Right forelimb (tissue), 1 donor: ENCODE results near the gene IGF2R.
"Not testable (repeated sequence)": the region's sequence is repeated elsewhere in the genome, so short reads cannot be mapped to it uniquely, and the experiment has no call there.

Experiments
- DNase-seq: peaks from one replicate; pipeline ENCODE4 v3.0.0-alpha.2; 2018

IGF2R gene, protein sequence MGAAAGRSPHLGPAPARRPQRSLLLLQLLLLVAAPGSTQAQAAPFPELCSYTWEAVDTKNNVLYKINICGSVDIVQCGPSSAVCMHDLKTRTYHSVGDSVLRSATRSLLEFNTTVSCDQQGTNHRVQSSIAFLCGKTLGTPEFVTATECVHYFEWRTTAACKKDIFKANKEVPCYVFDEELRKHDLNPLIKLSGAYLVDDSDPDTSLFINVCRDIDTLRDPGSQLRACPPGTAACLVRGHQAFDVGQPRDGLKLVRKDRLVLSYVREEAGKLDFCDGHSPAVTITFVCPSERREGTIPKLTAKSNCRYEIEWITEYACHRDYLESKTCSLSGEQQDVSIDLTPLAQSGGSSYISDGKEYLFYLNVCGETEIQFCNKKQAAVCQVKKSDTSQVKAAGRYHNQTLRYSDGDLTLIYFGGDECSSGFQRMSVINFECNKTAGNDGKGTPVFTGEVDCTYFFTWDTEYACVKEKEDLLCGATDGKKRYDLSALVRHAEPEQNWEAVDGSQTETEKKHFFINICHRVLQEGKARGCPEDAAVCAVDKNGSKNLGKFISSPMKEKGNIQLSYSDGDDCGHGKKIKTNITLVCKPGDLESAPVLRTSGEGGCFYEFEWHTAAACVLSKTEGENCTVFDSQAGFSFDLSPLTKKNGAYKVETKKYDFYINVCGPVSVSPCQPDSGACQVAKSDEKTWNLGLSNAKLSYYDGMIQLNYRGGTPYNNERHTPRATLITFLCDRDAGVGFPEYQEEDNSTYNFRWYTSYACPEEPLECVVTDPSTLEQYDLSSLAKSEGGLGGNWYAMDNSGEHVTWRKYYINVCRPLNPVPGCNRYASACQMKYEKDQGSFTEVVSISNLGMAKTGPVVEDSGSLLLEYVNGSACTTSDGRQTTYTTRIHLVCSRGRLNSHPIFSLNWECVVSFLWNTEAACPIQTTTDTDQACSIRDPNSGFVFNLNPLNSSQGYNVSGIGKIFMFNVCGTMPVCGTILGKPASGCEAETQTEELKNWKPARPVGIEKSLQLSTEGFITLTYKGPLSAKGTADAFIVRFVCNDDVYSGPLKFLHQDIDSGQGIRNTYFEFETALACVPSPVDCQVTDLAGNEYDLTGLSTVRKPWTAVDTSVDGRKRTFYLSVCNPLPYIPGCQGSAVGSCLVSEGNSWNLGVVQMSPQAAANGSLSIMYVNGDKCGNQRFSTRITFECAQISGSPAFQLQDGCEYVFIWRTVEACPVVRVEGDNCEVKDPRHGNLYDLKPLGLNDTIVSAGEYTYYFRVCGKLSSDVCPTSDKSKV (N-terminal part only)

DNA sequence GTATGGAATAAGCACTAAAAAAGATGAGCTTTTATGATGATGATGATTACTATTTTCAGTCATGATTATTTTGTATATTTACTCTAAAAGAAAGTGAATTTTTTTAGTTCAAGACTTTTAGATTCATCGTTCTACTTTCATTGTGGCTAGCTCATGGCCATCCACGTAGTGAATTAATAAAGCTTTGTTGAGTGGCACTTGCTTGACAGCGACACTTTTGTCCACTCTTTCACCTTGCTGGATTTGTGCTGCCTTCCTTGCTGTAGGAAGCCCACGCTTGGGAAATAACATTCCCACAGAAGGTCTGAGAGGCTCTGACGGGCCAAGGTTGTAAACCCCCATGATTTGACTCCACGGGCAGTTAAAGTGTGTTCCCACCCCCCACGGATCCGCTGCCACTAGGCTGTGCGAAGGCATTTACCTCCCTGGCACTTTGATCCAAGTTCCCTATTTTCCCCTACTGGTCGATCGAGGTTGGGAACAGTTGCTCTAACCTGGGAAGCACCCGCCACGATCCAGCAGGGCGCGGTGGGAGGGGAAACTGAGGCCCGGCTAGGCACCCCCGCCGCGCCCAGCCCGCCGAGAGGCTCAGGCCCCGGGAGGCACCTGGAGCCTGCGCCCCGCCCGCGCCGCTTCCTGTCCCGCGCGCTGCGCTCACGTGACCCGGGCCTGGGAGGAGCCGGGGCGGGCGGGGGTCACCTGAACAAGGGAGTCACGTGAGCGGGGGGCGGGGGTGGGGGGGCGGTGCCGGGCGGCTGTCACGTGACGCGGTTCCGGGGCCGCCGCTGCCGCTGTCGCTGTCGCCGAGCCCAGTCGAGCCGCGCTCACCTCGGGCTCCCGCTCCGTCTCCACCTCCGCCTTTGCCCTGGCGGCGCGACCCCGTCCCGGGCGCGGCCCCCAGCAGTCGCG is at the start of gene IGF2R:
Gene IGF2R (plus strand): TSS at position 788 of the 909 bp plus-strand sequence. CDS start 165 bp downstream, outside the sequence.
- peak; percentile 94 for DNase-seq

DNA sequence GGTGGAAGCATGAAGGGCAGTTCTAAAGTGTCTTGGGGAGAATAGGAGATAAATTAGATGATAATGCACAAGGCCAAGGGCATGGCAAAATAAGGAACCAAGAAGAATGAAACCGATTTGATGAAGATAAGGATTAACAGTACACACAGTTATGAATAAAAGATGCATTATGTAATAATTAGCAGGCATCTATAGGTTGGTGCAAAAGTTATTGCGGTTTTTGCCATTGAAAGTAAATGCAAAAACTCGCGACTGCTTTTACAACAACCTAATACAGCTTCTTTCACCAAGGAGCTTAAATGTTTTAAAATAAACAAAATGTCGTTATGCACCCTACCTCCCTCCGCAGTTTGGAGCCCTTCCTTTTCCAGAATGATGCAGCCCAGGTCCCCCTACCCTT is 49.1 kb upstream of the IGF2R start:
- DNase-seq, result no peak

DNA sequence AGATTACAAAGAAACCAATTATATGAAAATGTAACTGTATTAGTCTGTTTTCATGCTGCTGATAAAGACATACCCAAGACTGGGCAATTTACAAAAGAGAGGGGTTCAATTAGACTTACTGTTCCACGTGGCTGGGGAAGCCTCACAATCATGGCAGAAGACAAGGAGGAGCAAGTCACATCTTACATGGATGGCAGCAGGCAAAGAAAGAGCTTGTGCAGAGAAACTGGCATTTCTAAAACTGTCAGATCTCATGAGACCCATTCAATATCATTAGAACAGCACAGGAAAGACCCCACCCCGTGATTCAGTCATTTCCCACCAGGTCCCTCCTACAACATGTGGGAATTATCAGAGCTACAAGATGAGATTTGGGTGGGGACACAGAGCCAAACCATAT is 44.7 kb upstream of the IGF2R start:
- not testable (repeated sequence) for DNase-seq

DNA sequence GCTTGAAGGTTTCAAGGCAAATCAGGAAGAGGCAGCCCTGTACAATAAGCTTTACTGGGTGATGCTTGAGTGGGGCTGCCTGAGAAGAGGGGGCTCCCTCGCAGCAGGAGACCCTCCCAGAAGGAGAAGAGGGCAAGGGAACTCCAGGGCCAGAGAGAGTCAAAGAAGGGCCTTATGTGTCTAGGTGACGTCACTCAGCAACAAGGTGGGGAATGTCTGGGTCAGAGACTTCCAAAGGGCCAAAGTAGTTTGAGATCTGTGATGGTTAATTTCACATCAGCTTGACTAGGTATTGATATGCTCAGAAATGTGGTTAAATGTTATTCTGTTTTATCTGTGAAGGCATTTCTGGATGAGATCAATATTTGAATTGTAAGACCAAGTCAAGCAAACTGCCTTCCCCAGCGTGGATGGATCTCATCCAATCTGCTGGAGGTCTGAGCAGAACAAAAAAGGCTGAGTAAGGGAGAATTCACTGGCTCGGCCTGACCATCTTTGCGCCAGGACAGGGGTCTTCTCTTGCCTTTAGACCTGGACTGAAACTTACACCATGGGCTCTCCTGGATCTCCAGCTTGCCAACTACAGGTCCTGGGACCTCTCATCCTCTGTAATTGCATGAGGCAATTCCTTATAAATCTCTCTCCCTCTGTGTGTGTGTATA is 42.2 kb upstream of the IGF2R start:
- DNase-seq, result no peak

DNA sequence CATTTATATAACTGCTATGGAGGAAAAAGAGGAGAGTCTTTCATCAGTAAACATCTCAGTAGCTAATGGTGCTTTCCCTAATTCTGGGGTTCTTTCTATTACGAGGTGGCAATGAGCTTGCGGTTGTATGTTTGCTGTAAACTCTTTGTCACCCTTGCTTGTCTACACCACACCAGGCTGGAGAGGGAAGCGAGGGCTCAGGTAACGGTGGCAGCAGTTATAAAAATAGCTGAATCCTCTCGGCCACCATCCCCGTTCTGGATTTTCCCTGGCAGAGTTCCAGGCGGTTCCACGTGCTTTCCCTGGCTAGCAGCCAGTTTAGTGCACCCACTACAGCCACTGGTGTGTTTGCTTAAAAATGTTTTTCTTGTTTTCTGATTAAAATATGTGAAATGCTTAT is 39.1 kb upstream of the IGF2R start:
- no peak for DNase-seq

DNA sequence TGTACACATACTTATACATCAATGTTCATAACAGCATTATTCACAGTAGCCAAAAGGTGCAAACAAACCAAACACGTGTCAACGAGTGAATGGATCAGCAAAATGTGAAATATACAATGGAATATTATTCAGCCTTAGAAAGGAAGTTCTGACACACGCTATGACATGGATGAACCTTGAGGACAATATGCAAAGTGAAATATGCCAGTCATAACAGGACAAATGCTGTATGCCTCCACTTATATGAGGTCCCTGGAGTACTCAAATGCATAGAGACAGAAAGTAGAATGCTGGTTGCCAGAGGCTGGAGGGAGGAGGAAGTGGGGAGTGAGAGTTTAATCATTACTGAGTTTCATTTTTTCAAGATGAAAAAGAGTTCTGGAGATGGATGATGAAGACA is 37.8 kb upstream of the IGF2R start:
- DNase-seq, result no peak

DNA sequence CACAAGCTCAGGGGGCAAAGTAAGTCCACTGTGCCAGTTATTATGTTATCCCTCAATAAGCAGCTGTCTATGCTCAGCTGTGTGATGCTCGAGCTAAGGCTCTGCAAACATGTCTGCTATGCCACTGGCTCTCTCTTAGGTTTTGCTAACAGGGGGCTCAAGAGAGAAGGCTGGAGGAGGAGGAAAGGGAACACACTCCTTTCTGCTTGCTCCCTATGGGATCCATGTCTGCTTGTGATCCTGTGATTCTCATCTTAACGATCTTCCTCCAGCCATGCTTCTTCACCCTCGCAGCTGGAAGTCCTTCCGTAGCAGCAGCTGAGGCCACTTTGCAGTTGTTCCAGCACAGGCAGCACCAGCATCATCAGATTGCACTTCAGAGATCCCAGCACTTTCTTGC is 37.0 kb upstream of the IGF2R start:
- no peak for DNase-seq

DNA sequence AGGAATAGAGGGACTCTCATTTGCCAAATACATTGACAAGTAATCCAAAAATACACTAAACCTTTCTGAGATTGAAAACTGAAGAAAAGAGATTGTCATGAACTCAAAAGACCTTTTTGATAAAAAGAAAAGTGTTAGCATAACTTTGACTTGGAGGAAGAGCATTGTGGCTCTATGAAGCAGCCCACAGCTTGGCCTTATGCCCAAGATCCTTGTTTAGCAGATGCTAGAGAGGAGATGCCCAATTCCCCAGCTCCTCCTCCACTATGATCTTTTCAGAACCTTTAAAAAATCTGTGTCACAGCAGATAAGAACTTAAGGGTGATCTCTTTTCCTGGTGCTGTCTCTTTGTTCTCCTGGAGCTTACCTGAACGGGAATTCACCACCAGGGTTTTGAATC is 35.8 kb upstream of the IGF2R start:
- DNase-seq, result no peak

DNA sequence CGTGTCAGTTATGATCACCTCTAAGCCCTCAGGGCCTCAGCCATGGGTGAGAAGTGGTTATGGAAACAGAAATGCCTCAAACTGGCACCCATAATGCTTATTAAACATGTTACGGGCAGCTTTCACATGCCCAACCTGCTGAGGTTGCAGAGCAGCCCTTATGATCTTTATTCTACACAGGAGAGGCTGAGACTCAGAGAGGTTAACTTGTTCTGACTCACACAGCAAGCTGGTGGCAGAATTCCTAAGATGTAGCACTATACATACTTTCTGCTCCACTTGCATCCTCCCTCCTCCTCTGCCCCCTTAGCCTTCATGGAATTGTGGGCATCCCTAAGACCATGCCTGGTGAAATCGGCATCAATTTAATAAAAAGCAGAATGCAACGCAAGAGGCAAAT is 34.7 kb upstream of the IGF2R start:
- DNase-seq, result no peak

DNA sequence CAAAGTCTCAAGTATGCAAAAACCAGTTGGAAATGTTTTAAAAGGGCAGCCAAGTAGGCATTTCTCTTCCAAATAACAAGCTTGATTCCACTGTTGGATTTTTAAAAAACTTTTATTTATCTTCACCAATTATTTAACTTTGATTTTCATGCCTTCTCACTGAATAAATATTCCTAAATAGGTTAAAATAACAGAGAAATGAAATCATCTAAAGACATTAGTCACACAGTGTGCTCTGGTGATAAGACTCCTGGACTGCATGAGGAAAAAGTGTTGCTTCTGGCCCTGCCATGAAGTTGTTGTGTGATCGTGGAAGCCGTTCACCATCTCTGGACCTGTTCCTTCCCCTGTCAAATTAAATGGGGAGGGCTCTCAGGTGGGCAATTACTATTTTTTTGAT is 33.8 kb upstream of the IGF2R start:
- no peak for DNase-seq

DNA sequence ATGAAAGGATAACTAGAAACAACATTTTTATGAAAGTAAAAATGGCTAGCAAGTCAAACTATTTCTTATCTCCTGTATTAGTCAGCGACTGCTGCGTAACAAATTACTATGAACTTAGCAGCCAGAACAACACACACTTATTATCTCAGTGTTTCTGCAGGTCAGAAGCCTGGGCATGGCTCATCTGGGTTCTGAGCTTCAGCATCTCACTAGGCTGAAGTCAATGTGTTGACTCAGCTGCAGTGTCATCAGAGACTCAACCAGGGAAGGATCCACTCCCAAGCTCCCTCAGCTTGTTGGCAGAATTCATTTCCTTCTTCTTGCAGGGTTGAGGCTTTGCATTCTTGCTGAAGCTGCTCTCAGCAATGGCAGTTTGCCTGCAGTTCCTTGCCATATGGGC is 33.2 kb upstream of the IGF2R start:
- no peak for DNase-seq

DNA sequence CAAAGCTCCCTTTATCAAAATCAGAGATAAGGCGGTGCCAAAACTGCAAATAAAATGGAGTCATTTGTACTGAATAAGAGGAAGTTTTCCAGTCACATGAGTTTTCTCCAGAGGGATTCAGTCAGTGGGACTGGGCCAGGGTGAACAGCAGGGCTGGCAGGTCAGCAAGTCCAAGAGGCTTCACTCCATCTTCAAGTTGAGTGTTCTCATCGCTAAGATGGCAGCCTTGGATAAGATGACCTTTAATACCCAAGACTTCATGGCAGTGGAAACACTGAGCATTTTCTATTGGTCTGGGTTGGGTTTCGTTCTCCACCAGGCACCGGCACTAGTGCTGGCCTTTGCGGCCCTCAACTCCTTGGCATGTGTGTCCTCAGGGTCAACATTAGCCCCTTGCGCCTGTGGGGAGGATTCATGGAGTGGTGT is 29.3 kb upstream of the IGF2R start:
- DNase-seq, result no peak

DNA sequence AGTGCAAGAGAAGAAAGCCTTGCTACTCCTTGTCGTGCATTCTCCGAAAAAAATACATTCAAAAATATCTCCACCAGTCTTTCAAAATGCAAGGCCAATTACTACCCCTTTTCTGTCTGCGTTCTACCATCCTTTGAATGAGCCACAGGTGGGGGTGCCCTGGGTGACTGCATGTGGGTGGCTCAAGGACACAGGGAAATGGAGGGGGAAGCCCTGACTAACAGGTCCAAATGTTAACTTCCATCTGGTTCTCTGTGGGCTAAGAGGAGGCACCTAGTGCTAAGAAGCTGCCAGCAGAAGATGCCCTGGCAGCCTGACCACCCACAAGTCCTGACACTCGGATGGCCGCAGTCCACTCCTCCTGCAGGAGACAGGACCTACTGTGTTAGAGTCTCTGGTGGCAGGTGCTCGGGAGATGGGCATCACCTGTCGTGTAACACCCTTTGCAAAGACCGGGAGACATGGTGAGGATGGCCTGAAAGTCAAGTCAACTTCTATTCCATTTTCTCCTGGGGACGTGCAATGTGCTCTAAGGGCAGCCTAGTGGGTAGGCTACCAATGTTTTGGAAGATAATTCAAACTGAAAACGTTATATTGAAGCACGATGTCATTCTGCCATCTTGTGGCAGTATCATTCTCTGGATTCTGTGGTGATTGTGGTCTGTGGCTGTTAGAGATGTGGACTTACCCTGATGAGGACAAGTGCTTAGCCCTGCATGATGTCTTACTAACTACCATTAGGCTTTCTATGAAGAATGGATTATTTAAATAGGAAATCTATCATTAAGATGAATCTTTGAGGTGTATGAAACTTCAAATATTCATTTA is 27.4 kb upstream of the IGF2R start:
- no peak for DNase-seq

DNA sequence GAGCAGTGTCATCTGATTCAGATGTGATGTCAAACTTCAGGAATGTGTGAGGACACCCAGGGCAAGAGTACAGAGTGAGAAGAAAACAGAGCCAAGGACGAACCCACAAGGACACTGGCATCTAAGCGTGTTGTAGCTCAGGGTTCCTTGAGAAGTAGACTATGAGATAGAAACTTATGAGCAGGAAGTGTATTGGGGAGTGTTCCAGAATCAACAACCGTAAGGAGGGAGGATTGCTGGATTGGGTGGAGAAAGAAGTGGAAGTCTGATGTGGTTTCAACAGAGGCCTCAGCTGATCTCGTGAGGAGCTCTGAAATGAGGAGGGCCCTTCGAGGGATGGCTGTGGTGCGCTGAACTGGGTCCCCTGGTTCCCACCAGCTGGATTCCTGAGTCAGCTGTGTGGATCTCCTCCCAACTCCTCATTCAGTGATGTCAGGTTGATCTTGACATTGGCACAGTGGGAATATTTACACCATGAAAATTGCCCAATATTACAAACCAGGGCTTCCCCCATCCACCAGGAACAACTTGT is 25.7 kb upstream of the IGF2R start:
- no peak for DNase-seq

DNA sequence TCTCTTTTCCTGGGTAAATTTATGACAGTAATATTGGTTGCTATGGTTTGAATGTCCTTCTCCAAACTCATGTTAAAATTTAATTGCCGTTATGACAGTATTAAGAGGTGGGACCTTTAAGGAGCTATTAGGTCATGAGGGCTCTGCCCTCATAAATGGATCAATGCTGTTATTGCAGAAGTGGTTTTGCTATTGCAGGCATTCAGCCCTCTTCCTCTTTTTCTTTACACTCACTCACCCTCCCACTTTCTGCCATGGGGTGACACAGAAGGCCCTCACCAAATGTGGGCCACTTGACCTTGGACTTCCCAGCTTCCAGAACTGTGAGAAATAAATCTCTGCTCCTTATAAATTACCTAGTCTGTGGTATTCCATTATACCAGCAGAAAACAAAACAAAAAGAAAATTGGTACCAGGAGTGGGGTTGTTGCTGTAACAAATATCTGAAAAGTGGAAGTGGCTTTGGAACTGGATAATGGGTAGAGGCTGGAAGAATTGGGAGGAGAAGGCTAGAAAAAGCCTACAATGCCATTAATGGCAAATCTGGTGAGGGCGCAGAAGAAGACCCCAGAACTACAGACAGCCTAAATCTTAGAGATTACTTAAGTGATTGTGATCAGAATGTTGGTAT is 24.8 kb upstream of the IGF2R start:
- no peak for DNase-seq

DNA sequence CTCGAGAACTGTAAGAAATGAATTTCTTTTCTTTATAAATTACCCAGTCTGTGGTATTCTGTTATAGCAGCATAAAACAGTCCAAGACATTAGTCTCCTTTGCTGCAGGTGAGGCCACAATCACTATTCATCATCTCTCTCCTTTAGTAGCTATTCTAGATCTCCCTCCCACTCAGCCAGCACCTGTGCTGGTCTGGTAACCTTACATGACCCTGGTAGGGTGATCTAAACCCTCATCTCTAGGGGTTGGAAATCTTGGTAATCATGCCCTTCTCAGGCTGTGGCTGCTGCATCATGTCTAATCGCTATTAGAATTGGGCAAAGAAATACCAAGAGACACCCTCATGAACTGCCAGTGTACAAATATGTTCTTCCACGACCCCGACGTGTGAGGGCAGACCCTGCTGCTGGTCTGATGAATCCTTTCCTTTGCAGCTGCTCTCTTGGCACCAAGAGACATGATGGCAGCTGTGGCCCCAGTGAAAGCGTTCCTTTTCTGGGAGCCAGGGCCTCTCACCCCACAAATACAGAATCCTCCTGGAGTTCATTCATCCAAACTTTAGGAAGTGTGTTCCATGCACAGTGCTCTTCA is 23.0 kb upstream of the IGF2R start:
- DNase-seq, result no peak

DNA sequence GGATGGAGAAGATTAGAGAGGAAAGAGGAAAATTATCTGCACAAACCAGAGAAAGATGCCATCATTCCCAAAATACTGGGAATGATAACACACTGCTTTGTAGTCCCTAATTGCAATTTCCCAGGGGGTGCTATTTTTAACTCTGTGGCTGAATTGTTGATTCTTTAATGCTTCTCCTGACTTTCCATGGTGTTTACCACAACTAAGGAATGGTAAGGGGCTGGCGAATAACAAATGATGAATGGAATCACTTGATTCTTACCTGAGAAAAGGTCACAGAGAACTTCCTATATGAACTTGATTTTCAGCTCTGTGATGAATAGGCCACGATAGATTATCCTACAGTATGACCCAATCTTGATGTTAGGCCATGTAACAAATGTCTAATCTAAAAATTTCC is 22.0 kb upstream of the IGF2R start:
- no peak for DNase-seq

DNA sequence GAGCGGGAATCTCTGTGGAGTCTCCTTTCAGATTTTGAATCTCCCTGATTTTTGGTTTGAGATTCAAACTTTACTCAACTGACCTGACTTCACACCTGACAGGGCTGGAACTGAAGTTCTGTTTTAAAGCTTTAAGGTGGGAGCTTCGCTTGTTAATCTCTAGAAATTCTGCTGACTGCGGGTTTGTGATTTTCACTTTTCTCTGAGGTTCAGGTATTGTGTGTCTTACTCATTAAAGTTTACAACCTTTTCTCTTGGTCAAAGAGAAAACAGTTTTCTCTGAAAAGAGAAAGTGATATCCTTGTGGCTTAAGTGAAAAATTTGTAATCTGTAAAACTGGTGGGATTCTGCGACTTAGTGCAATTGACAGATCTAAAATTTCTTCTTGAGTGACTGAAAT is 20.7 kb upstream of the IGF2R start:
- DNase-seq, result no peak

DNA sequence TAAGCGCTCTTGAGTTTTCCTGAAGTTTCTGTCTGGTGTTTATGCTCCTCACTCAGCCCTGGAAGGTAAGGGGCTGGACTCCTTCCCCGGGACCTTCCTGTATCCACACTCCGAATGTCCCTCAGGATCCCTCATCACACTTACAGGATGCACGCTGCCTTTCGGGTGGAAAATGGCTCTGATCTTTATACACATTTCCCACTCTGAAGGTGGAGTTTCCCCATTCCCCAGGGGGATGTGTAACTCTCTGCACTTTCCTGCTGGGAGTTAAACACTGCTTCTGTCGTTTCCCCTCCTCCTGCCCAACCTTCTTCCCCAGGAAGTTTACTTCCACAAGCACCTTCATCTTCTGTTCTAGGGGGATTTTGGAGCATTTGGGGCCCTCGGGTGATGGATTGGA is 17.1 kb upstream of the IGF2R start:
- DNase-seq, result no peak
